Stimulated activated CD8-positive, alpha-beta memory T cell treated with anti-CD3 and anti-CD28 coated beads, Interleukin-7, amount 100 ng/mL, for 1 hour (primary cell): ENCODE data around the gene SIX3.

Experiments
- DNase-seq, 2 donors: peaks; one replicate each; pipeline ENCODE4 v3.0.0-alpha.2; 2020; ENCODE audit warnings: low read depth in 2 of 2

Gene SIX3

GRCh38 chr2:44943693-44944101 lies 2.2 kb downstream of the SIX3 start:
- DNase-seq, result no peak

- no peak for DNase-seq
Measured at GRCh38 chr2:44944102-44944951, 2.8 kb downstream of the SIX3 start.

GRCh38 chr2:44944952-44945612 lies 3.6 kb downstream of the SIX3 start:
- DNase-seq, result no peak

- no peak for DNase-seq
Measured at GRCh38 chr2:44945676-44946371, 4.3 kb downstream of the SIX3 start.

- DNase-seq, result no peak
Measured at GRCh38 chr2:44946372-44947027, 5.0 kb downstream of the SIX3 start.

GRCh38 chr2:44947028-44947375 lies 5.5 kb downstream of the SIX3 start:
- DNase-seq, result no peak

GRCh38 chr2:44948565-44949328 lies 7.2 kb downstream of the SIX3 start:
- DNase-seq, result no peak

- no peak for DNase-seq
Measured at GRCh38 chr2:44949329-44950151, 8.0 kb downstream of the SIX3 start.

GRCh38 chr2:44950646-44951045 lies 9.1 kb downstream of the SIX3 start:
- no peak for DNase-seq

- DNase-seq, result no peak
Measured at GRCh38 chr2:44951124-44951523, 9.6 kb downstream of the SIX3 start.

- DNase-seq, result no peak
Measured at GRCh38 chr2:44951714-44952113, 10.2 kb downstream of the SIX3 start.

GRCh38 chr2:44952143-44952805 lies 10.8 kb downstream of the SIX3 start:
- no peak for DNase-seq

- DNase-seq, result no peak
Measured at GRCh38 chr2:44952806-44953498, 11.4 kb downstream of the SIX3 start.

- DNase-seq, result no peak
Measured at GRCh38 chr2:44953499-44953883, 12.0 kb downstream of the SIX3 start.

- DNase-seq, result no peak
Measured at GRCh38 chr2:44954447-44954888, 13.0 kb downstream of the SIX3 start.

- no peak for DNase-seq
Measured at GRCh38 chr2:44954889-44955592, 13.5 kb downstream of the SIX3 start.

- peak; percentile 30 to 49 for DNase-seq
Measured at GRCh38 chr2:44955593-44956392, 14.3 kb downstream of the SIX3 start.

GRCh38 chr2:44956843-44957242 lies 15.3 kb downstream of the SIX3 start:
- DNase-seq, result no peak
